Endothelial cell of umbilical vein (primary cell): ENCODE data around the gene KCNE1.

Experiments
- EZH2 ChIP-seq: IDR thresholded peaks from 2 replicates; pipeline ENCODE4 v1.6.1; 2012; ENCODE audit warnings: borderline replicate concordance, low read depth, mild to moderate bottlenecking, moderate library complexity, low read length, inconsistent platforms; ENCODE audit not compliant: severe bottlenecking
- MYC ChIP-seq: IDR thresholded peaks from one replicate; pipeline ENCODE4 v1.6.1; 2011; ENCODE audit warnings: mild to moderate bottlenecking, low read depth, low read length
- POLR2A ChIP-seq: IDR thresholded peaks from 2 replicates; pipeline ENCODE4 v1.6.1; 2012; ENCODE audit warnings: low read depth, mild to moderate bottlenecking, control low read depth, low read length
- POLR2AphosphoS5 ChIP-seq: IDR thresholded peaks from 2 replicates; pipeline ENCODE4 v1.6.1; 2012; ENCODE audit warnings: low read depth, mild to moderate bottlenecking, control low read depth, low read length, moderate library complexity; ENCODE audit not compliant: insufficient read depth
- TF ChIP-seq, protein P1 (sequence below), 2 donors: IDR thresholded peaks; 1 replicate in 1 of 2; 2 replicates in 1 of 2; pipeline ENCODE4 v1.5.1; 2011; ENCODE audit warnings: low read length in 2 of 2, mild to moderate bottlenecking in 2 of 2, moderate library complexity in 2 of 2, control low read depth in 1 of 2, inconsistent platforms in 1 of 2, low read depth in 1 of 2; ENCODE audit not compliant: insufficient read depth in 1 of 2; ENCODE audit errors: extremely low read depth in 1 of 2

DNA sequence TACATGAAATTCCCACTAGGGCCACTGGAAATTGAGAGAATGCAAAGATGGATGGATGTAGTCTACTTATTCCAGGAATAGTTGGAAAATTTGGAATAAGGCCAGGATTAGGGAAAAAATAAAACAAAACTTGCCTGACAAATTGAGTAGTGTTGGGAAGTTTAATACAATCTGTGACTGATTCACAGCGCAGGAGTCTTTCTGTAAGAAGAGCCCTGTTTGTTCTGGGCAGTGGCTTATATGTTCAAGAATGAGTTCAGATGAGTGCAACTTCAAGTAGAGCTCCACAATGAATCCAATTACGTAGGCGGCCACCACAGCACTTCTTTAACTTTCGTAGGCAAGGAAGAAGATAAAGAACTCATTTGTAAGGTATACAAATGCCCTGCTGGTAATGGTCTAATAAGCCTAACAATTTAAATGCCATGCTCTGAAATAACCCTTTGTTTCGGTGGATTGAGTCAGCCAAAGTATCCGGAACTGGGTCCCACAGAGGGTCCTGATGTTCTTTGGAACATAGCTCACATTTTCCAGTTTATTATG lies 47.1 kb upstream of the KCNE1 start:
- TF ChIP-seq, protein P1, sequence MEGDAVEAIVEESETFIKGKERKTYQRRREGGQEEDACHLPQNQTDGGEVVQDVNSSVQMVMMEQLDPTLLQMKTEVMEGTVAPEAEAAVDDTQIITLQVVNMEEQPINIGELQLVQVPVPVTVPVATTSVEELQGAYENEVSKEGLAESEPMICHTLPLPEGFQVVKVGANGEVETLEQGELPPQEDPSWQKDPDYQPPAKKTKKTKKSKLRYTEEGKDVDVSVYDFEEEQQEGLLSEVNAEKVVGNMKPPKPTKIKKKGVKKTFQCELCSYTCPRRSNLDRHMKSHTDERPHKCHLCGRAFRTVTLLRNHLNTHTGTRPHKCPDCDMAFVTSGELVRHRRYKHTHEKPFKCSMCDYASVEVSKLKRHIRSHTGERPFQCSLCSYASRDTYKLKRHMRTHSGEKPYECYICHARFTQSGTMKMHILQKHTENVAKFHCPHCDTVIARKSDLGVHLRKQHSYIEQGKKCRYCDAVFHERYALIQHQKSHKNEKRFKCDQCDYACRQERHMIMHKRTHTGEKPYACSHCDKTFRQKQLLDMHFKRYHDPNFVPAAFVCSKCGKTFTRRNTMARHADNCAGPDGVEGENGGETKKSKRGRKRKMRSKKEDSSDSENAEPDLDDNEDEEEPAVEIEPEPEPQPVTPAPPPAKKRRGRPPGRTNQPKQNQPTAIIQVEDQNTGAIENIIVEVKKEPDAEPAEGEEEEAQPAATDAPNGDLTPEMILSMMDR (IDR thresholded peaks at IDR 0.05; ENCODE audit: extremely low read depth in 1 of 2, insufficient read depth in 1 of 2, low read depth in 1 of 2, low read length in 2 of 2) = no peak
- no peak for TF ChIP-seq MYC
- TF ChIP-seq EZH2 = no peak
- no peak for TF ChIP-seq POLR2A
- TF ChIP-seq POLR2AphosphoS5 = no peak
